ENCODE results near the gene DEFB129.

GRCh38 chr20:278607-279571, 51.8 kb downstream of the DEFB129 start:
- TF ChIP-seq, protein P1, sequence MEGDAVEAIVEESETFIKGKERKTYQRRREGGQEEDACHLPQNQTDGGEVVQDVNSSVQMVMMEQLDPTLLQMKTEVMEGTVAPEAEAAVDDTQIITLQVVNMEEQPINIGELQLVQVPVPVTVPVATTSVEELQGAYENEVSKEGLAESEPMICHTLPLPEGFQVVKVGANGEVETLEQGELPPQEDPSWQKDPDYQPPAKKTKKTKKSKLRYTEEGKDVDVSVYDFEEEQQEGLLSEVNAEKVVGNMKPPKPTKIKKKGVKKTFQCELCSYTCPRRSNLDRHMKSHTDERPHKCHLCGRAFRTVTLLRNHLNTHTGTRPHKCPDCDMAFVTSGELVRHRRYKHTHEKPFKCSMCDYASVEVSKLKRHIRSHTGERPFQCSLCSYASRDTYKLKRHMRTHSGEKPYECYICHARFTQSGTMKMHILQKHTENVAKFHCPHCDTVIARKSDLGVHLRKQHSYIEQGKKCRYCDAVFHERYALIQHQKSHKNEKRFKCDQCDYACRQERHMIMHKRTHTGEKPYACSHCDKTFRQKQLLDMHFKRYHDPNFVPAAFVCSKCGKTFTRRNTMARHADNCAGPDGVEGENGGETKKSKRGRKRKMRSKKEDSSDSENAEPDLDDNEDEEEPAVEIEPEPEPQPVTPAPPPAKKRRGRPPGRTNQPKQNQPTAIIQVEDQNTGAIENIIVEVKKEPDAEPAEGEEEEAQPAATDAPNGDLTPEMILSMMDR (IDR thresholded peaks at IDR 0.05; ENCODE audit: insufficient read depth, low read length, poor library complexity, severe bottlenecking): no peak
- TF ChIP-seq EZH2phosphoT487 (conservative IDR thresholded peaks at IDR 0.05; ENCODE audit: low read length): no peak
